SK-N-MC (cell line): ENCODE measurements around the gene CLEC18C.
"Not testable (repeated sequence)": the region's sequence is repeated elsewhere in the genome, so short reads cannot be mapped to it uniquely, and the experiment has no call there.

Source experiments
- EZH2 ChIP-seq: fragments of 200-600 bp; sonication (generic); IDR thresholded peaks from one replicate; pipeline ENCODE4 v1.6.1; 2017; ENCODE audit warnings: antibody characterized with exemption
- FOXP2 ChIP-seq: optimal IDR thresholded peaks from 2 replicates; pipeline ENCODE3; 2011; ENCODE audit warnings: mild to moderate bottlenecking, moderate library complexity; ENCODE audit not compliant: insufficient read depth; ENCODE audit errors: extremely low read length, control extremely low read depth
- POLR2AphosphoS5 ChIP-seq: IDR thresholded peaks from 2 replicates; pipeline ENCODE4 v1.6.1; 2012; ENCODE audit warnings: mild to moderate bottlenecking, low read depth, low read length, borderline replicate concordance

GRCh38 chr16:70135796-70136195 lies 37.8 kb upstream of the CLEC18C start:
- TF ChIP-seq POLR2AphosphoS5, EZH2, FOXP2: not testable (repeated sequence)
